SU-DHL-6 (cell line): Measurements from ENCODE around the gene PANK3.
A peak's percentile ranks its signal among the peaks of the same experiment; 100 is the strongest.
"Not testable (repeated sequence)": the region's sequence is repeated elsewhere in the genome, so short reads cannot be mapped to it uniquely, and the experiment has no call there.

Experiments
- H2AFZ ChIP-seq: fragments of 200-600 bp; sonication (generic); 2 replicates; pipeline ENCODE4 v1.6.1; 2014; ENCODE audit warnings: low read depth, mild to moderate bottlenecking, moderate library complexity, mixed read lengths, antibody characterized with exemption, low read length; ENCODE audit not compliant: severe bottlenecking
- H3F3A ChIP-seq: fragments of 200-600 bp; shearing (Covaris generic); 2 replicates; pipeline ENCODE4 v1.6.0; 2016; ENCODE audit warnings: antibody characterized with exemption, mild to moderate bottlenecking; ENCODE audit not compliant: insufficient read depth
- H3K27ac ChIP-seq: fragments of 200-600 bp; sonication (generic); 2 replicates; pipeline ENCODE4 v1.5.1; 2016; ENCODE audit warnings: low read depth, mild to moderate bottlenecking, low read length, moderate library complexity, mixed read lengths
- H3K27me3 ChIP-seq: fragments of 200-600 bp; sonication (generic), shearing (Covaris generic); 2 replicates; pipeline ENCODE4 v1.6.0; 2014; ENCODE audit warnings: mild to moderate bottlenecking, low read length
- H3K36me3 ChIP-seq: fragments of 200-600 bp; sonication (generic); 2 replicates; pipeline ENCODE4 v1.6.1; 2014; ENCODE audit warnings: mild to moderate bottlenecking, low read length, mixed read lengths
- H3K4me2 ChIP-seq: fragments of 300-600, 200-600 bp; shearing (Covaris generic), sonication (generic); 2 replicates; pipeline ENCODE4 v1.6.0; 2014; ENCODE audit warnings: low read length, low read depth, mild to moderate bottlenecking; ENCODE audit not compliant: poor library complexity, severe bottlenecking
- H3K4me3 ChIP-seq: fragments of 200-600 bp; sonication (generic); 2 replicates; pipeline ENCODE4 v1.5.1; 2014; ENCODE audit warnings: antibody characterized with exemption, low read length, mild to moderate bottlenecking, mixed read lengths; ENCODE audit not compliant: insufficient read depth, poor library complexity, severe bottlenecking
- H3K79me2 ChIP-seq: fragments of 200-600 bp; sonication (generic); 2 replicates; pipeline ENCODE4 v1.6.1; 2014; ENCODE audit warnings: mild to moderate bottlenecking, low read length, moderate library complexity; ENCODE audit not compliant: insufficient read depth
- H3K9ac ChIP-seq: fragments of 200-600 bp; sonication (generic); 2 replicates; pipeline ENCODE4 v1.7.0; 2014; ENCODE audit warnings: mild to moderate bottlenecking, low read length
- H3K9me2 ChIP-seq: fragments of 200-600 bp; sonication (generic); replicated peaks from 2 replicates; pipeline ENCODE4 v1.6.1; 2014; ENCODE audit warnings: low read length; ENCODE audit not compliant: insufficient read depth
- H3K9me3 ChIP-seq: fragments of 200-600 bp; sonication (generic); 2 replicates; pipeline ENCODE4 v1.6.1; 2014; ENCODE audit warnings: low read length, mixed read lengths; ENCODE audit not compliant: insufficient read depth
- H4K20me1 ChIP-seq: fragments of 200-600 bp; sonication (generic); 2 replicates; pipeline ENCODE4 v1.6.1; 2014; ENCODE audit warnings: low read depth, mild to moderate bottlenecking, antibody characterized with exemption, low read length, moderate library complexity, mixed read lengths
- EZH2phosphoT487 ChIP-seq: fragments of 200-600 bp; sonication (generic), shearing (Covaris generic); conservative IDR thresholded peaks from 2 replicates; pipeline ENCODE4 v1.6.1; 2018; ENCODE audit warnings: mild to moderate bottlenecking, antibody characterized with exemption, low read length, moderate library complexity, mixed read lengths
- TF ChIP-seq, protein P1 (sequence below): fragments of 200-600 bp; sonication (generic); IDR thresholded peaks from one replicate; pipeline ENCODE4 v1.5.1; 2017; ENCODE audit warnings: antibody characterized with exemption, mild to moderate bottlenecking, low read length, moderate library complexity; ENCODE audit not compliant: insufficient read depth, poor library complexity, severe bottlenecking

Gene PANK3

DNA sequence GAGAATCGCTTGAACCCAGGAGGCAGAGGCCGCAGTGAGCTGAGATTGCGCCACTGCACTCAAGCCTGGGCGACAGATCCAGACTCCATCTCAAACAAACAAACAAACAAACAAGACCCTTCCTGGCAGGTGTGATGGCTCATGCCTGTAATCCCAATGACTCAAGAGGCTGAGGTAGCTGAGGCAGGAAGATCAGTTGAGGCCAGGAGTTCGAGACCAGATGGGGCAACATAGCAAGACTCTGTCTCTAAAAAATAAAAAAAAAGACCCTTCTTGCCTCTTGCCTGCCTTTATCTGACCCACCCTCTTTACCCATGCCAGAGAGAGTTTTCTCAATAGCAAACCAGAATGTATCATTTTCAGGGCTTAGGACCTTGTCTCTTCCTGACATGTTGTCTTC lies 8.8 kb upstream of the PANK3 start:
- Histone ChIP-seq H3K27me3 (no peaks in the 10 kb centered on the region), H3K27ac (no peak overlapping the region), H3K9me2 (no peaks in the 10 kb centered on the region), H3K36me3 (no peaks in the 10 kb centered on the region), H3F3A (no peaks in the 10 kb centered on the region), H4K20me1 (no peaks in the 10 kb centered on the region), H3K4me2 (no peak overlapping the region), H3K4me3 (no peak overlapping the region), H3K79me2 (no peaks in the 10 kb centered on the region), H2AFZ (no peak overlapping the region), H3K9me3 (no peaks in the 10 kb centered on the region), H3K9ac (no peak overlapping the region)
- TF ChIP-seq, protein P1, sequence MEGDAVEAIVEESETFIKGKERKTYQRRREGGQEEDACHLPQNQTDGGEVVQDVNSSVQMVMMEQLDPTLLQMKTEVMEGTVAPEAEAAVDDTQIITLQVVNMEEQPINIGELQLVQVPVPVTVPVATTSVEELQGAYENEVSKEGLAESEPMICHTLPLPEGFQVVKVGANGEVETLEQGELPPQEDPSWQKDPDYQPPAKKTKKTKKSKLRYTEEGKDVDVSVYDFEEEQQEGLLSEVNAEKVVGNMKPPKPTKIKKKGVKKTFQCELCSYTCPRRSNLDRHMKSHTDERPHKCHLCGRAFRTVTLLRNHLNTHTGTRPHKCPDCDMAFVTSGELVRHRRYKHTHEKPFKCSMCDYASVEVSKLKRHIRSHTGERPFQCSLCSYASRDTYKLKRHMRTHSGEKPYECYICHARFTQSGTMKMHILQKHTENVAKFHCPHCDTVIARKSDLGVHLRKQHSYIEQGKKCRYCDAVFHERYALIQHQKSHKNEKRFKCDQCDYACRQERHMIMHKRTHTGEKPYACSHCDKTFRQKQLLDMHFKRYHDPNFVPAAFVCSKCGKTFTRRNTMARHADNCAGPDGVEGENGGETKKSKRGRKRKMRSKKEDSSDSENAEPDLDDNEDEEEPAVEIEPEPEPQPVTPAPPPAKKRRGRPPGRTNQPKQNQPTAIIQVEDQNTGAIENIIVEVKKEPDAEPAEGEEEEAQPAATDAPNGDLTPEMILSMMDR, result no peak
- no peak for TF ChIP-seq EZH2phosphoT487

- Histone ChIP-seq H3K27ac (no peak overlapping the region), H3K79me2 (no peaks in the 10 kb centered on the region), H2AFZ (no peak overlapping the region), H3K4me3 (no peak overlapping the region), H3K9me2 (no peaks in the 10 kb centered on the region), H4K20me1 (no peaks in the 10 kb centered on the region), H3K9me3 (no peaks in the 10 kb centered on the region), H3F3A (no peaks in the 10 kb centered on the region), H3K9ac (no peak overlapping the region), H3K27me3 (no peaks in the 10 kb centered on the region), H3K36me3 (no peaks in the 10 kb centered on the region), H3K4me2 (no peak overlapping the region)
- TF ChIP-seq, protein P1, result no peak
- no peak for TF ChIP-seq EZH2phosphoT487
Observed at GRCh38 chr5:168585119-168585856, 6.1 kb upstream of the PANK3 start.

- TF ChIP-seq EZH2phosphoT487, result no peak
- TF ChIP-seq, protein P1, result no peak
- H3K27me3 ChIP-seq, result no peaks in the 10 kb centered on the region
- H3K36me3 ChIP-seq, result no peaks in the 10 kb centered on the region
- H3K9me2 ChIP-seq, result no peaks in the 10 kb centered on the region
- no peak overlapping the region for H3K4me3 ChIP-seq
- H3K9ac ChIP-seq, result no peak overlapping the region
- H3K9me3 ChIP-seq, result no peaks in the 10 kb centered on the region
- H2AFZ ChIP-seq, result no peak overlapping the region
- H3K79me2 ChIP-seq, result peaks cover 3% of the 10 kb centered on the region
- H3K4me2 ChIP-seq, result no peak overlapping the region
- H4K20me1 ChIP-seq, result no peaks in the 10 kb centered on the region
- H3F3A ChIP-seq, result no peaks in the 10 kb centered on the region
- no peak overlapping the region for H3K27ac ChIP-seq
Observed at GRCh38 chr5:168583742-168584482, 4.7 kb upstream of the PANK3 start.

DNA sequence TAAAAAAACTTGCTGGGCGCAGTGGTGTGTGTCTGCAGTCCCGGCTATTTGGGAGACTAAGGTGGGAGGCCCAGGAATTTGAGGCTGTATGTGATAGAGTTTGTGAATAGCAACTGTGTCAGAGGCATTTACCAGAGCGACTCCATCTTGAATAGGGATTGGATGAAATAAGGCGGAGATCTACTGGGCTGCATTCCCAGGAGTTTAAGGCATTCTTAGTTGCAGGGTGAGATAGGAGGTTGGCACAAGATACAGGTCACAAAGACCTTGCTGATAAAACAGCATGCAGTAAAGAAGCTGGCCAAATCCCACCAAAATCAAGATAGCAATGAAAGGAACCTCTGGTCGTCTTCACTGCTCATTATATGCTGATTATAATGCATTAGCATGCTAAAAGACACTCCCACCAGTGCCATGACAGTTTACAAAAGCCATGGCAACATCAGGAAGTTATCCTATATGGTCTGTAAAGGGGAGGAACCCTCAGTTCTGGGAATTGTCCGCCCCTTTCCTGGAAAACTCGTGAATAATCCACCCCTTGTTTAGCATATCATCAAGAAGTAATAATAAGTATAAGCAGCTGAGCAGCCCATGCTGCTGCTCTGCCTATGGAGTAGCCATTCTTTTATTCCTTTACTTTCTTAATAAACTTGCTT lies 1.8 kb upstream of the PANK3 start:
- H3K27ac ChIP-seq, H3K9me3 ChIP-seq, H3K9ac ChIP-seq, H3K36me3 ChIP-seq, H3K9me2 ChIP-seq, H3K4me3 ChIP-seq, H3K27me3 ChIP-seq, H3F3A ChIP-seq: not testable (repeated sequence)
- peak overlapping the region; percentile 71 for H3K4me2 ChIP-seq
- peaks cover 23% of the 10 kb centered on the region for H4K20me1 ChIP-seq
- H3K79me2 ChIP-seq, result peaks cover 32% of the 10 kb centered on the region
- peak overlapping the region; percentile 13 for H2AFZ ChIP-seq
